Astrocyte (in vitro differentiated cells and primary cell): ENCODE results near the gene SLC9A7.

Source experiments
- EZH2 ChIP-seq: IDR thresholded peaks from 2 replicates; pipeline ENCODE4 v1.6.1; 2012; ENCODE audit warnings: mild to moderate bottlenecking, low read length, inconsistent platforms; ENCODE audit not compliant: insufficient read depth
- TF ChIP-seq, protein P1 (sequence below): IDR thresholded peaks from 2 replicates; pipeline ENCODE4 v1.5.1; 2011; ENCODE audit warnings: low read depth, mild to moderate bottlenecking, inconsistent platforms, low read length, moderate library complexity; ENCODE audit not compliant: insufficient read depth

DNA sequence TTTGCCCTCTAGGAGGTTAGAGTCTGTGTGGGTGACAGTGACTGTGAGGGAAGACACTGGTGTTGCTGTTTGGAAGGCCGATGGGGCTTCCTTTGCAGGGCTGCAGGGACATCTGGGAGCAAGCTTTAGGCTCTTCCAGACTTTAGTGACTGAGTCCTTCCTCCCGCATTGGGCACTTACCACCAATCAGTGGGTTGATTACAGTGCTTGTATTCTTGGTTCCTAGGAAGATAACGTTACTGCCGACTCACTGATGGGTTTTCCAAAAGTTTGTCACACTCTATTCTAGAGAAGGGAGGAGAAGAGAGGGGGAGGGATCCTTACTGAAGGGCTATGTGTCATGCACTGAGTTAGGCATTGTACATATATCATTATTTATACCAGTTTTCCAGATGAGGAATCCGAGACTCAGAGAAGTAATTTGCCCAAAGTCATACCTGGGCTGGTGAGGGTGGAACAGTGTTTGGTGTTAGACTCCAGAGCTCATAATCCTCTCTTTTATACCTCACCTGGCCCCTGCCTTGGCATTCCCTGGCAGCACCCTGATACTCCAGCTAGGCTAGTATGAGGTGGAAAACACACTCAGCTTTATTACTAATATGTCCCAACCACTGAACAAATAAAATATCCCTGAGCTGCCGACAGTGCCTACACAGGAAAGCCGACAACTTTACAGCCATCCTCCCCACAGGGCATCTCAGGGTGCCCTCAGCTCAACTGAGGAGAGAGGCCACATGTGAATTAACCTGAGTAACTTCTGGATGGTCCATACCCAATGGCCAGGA, 181.5 kb downstream of the SLC9A7 start:
- TF ChIP-seq, protein P1, sequence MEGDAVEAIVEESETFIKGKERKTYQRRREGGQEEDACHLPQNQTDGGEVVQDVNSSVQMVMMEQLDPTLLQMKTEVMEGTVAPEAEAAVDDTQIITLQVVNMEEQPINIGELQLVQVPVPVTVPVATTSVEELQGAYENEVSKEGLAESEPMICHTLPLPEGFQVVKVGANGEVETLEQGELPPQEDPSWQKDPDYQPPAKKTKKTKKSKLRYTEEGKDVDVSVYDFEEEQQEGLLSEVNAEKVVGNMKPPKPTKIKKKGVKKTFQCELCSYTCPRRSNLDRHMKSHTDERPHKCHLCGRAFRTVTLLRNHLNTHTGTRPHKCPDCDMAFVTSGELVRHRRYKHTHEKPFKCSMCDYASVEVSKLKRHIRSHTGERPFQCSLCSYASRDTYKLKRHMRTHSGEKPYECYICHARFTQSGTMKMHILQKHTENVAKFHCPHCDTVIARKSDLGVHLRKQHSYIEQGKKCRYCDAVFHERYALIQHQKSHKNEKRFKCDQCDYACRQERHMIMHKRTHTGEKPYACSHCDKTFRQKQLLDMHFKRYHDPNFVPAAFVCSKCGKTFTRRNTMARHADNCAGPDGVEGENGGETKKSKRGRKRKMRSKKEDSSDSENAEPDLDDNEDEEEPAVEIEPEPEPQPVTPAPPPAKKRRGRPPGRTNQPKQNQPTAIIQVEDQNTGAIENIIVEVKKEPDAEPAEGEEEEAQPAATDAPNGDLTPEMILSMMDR: no peak
- TF ChIP-seq EZH2: no peak
